ENCODE results near the gene SMIM29. TPM values are rescaled to one million over a fixed set of nuclear protein-coding genes. Genes with fewer than 3 reads are reported as not detected.

SMIM29 gene
- total RNA-seq, 1 experiment from 2014 or later: 5.4 TPM

DNA sequence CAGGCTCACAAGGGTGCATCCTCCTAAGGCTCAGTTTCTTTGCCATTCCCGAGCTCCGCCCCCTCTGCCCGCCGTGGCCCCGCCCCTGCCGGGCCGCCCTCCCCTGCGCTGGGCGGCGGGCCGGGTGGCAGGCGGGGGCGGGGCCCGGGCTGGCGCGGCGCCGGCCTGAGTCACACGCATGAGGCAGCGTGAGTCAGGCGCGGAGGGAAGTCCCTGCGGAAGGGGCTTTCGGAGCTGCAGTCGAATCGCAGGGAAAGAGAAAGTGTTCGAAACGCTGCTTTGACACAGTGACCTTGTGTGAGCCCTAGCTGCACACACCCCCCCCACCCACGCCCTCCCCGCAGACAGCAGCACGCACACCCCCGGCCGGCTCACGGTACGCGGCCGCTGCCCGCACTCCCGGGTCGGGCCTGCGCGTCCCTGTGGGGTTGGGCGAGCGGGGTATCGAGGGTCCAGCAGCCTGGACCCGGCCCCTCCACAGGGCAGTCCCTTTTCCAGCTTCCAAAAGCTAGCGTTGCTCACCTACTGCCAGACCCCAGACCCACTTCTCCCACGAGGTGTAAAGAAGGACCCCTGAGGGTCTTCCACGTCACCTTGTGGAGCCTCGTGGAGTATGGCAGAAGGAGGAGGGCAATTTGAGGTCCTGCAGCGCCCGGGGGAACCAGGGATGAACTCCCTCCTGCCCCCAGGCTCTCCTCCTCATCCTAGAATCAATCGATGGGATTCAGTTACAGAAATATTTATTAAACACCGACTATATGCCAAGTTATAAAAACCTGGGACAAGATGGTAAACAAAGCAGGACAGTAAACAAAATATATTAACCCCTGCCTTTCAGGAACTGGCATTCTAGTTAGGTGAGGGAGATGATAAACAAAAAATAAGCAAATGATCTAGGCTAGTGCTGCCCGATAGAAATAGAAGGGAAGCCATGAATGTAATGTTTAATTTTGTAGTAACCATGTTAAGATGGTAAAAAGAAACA lies 24.6 kb downstream of the SMIM29 start:
- H3K4me1 ChIP-seq (ENCODE audit: insufficient read depth, low read length): peaks cover 15% of the 10 kb centered on the region; the same call in 1 of the 2 replicates
- peaks cover 2% of the 10 kb centered on the region for H3K27me3 Mint-ChIP-seq (ENCODE audit: low read depth)

More for the DNA sequence above, 24.6 kb downstream of the SMIM29 start:
- peak; percentile 91 for DNase-seq
- no peak overlapping the region for H2AK5ac ChIP-seq (ENCODE audit: insufficient read length, low read length)
- no peak overlapping the region for H2BK15ac ChIP-seq (ENCODE audit: low read depth, low read length)
- no peak overlapping the region for H2BK20ac ChIP-seq (ENCODE audit: low read depth, low read length, poor library complexity, severe bottlenecking)
- no peaks in the 10 kb centered on the region for H4K20me1 ChIP-seq (ENCODE audit: control insufficient read depth, insufficient read depth, insufficient read length)
- H3K14ac ChIP-seq (ENCODE audit: insufficient read depth, low read length): peak overlapping the region; percentile 74; the same call in 1 of the 2 replicates
- H3K9me3 ChIP-seq (ENCODE audit: control insufficient read depth, low read depth, low read length): no peaks in the 10 kb centered on the region
- Mint-ChIP-seq H3K4me1 (peaks cover 40 to 41% of the 10 kb centered on the region in 2 experiments), H3K27ac (peak overlapping the region; percentile 93 to 97 (median 96); a peak in 6 of 7 replicates), H3K9me3 (no peaks in the 10 kb centered on the region), H3K4me3 (peak overlapping the region; percentile 57 to 74), H3K36me3 (ENCODE audit: insufficient read depth in 1 of 3, low read depth in 3 of 3) (no peaks in the 10 kb centered on the region)
- H3K79me2 ChIP-seq (ENCODE audit: insufficient read depth, low read length): no peaks in the 10 kb centered on the region
- H3K23ac ChIP-seq (ENCODE audit: insufficient read length, low read depth, low read length): no peak overlapping the region
- no peaks in the 10 kb centered on the region for H3K27me3 ChIP-seq (ENCODE audit: insufficient read depth, low read length)
- H3K9ac ChIP-seq (ENCODE audit: extremely low read depth, insufficient read length, low read length): peak overlapping the region; percentile 20
- peak overlapping the region; percentile 15 for H2BK12ac ChIP-seq (ENCODE audit: insufficient read length, low read depth, low read length)
- no peak overlapping the region for H4K8ac ChIP-seq (replicated peaks; ENCODE audit: insufficient read length, low read depth, low read length)
- no peak overlapping the region for H4K91ac ChIP-seq (ENCODE audit: insufficient read length, low read depth, low read length)
- H2AFZ ChIP-seq (ENCODE audit: low read length): no peak overlapping the region
- no peak overlapping the region for H2BK120ac ChIP-seq (ENCODE audit: low read depth, low read length, poor library complexity, severe bottlenecking)
- H3K23me2 ChIP-seq (ENCODE audit: insufficient read length, low read depth, low read length, poor library complexity, severe bottlenecking): no peaks in the 10 kb centered on the region
- H4K5ac ChIP-seq (ENCODE audit: insufficient read length, low read depth, low read length): no peak overlapping the region
- H3K4ac ChIP-seq (ENCODE audit: low read depth, low read length): no peak overlapping the region
- peak overlapping the region; percentile 12 for H3K27ac ChIP-seq (ENCODE audit: insufficient read length, low read depth, low read length)
- no CpG with 5 or more reads among the region's 55 CpGs for WGBS (ENCODE audit: extremely low coverage, insufficient read length, low lambda C conversion rate)
- peak overlapping the region; percentile 27 for H3K4me2 ChIP-seq (ENCODE audit: insufficient read depth, insufficient read length, low read length)
- H3K56ac ChIP-seq (ENCODE audit: insufficient read length, low read depth, low read length): no peak overlapping the region
- no peak overlapping the region for H3T11ph ChIP-seq (ENCODE audit: low read length)
- H2BK5ac ChIP-seq (ENCODE audit: insufficient read length, low read length): no peak overlapping the region
- peak overlapping the region; percentile 22 for H3K18ac ChIP-seq (ENCODE audit: insufficient read length, low read depth, low read length)
- H3K79me1 ChIP-seq (ENCODE audit: insufficient read depth, low read depth, low read length, poor library complexity, severe bottlenecking): no peaks in the 10 kb centered on the region
- TF ChIP-seq, protein P1, sequence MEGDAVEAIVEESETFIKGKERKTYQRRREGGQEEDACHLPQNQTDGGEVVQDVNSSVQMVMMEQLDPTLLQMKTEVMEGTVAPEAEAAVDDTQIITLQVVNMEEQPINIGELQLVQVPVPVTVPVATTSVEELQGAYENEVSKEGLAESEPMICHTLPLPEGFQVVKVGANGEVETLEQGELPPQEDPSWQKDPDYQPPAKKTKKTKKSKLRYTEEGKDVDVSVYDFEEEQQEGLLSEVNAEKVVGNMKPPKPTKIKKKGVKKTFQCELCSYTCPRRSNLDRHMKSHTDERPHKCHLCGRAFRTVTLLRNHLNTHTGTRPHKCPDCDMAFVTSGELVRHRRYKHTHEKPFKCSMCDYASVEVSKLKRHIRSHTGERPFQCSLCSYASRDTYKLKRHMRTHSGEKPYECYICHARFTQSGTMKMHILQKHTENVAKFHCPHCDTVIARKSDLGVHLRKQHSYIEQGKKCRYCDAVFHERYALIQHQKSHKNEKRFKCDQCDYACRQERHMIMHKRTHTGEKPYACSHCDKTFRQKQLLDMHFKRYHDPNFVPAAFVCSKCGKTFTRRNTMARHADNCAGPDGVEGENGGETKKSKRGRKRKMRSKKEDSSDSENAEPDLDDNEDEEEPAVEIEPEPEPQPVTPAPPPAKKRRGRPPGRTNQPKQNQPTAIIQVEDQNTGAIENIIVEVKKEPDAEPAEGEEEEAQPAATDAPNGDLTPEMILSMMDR (conservative IDR thresholded peaks at IDR 0.05): no peak
